CD4-positive, alpha-beta T cell treated with Interleukin-12 subunit alpha and Interleukin-12 subunit beta, for 1 hour (primary cell): Measurements from ENCODE around the gene EVI5L.

Experiments
- DNase-seq: peaks from one replicate; pipeline ENCODE4 v3.0.0-alpha.2; 2020

EVI5L gene

GRCh38 chr19:7818806-7819205 lies 11.2 kb upstream of the EVI5L start:
- DNase-seq, result no peak

DNA sequence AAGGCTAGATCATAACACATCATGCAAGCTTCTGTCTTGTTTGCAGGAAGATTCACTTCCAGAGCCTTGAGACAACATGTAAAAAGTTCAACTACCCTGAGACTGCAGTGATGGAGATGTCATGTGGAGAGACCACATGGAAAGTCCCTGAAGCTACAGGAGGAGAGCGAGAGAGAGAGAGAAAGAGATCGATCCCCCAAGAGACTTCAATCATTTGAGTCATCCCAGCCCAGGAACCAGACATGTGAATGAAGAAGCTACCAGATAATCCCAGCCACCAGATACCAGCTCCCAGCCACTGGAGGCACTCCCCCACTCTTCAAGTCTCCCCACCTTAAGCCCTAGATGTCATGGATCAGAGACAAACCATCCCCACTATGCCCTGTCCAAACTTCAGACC lies 10.7 kb upstream of the EVI5L start:
- no peak for DNase-seq

GRCh38 chr19:7820588-7820987 lies 9.4 kb upstream of the EVI5L start:
- no peak for DNase-seq

DNA sequence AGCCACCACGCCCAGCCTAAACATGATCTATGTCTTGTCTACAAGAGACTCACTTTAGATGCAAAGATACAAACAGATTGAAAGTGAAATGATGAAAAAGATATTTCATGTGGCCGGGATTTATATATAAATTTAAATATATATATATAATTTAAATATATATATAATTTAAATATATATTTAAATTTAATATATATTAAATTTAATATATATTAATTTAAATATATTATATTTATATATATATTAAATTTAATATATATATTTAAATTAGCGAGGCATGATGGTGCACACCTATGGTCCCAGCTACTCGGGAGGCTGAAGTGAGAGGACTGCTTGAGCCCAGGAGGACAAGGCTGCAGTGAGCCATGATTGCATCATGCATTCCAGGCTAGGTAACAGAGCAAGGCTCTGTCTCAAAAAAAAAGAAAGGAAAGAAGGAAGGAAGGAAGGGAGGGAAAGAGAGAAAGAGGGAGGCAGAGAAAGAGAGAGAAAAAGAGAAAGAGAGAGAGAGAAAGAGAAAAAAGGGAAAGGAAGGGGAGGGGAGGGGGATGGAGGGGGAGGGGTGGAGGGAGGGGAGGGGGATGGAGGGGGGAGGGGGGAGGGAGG lies 7.0 kb upstream of the EVI5L start:
- DNase-seq, result no peak

DNA sequence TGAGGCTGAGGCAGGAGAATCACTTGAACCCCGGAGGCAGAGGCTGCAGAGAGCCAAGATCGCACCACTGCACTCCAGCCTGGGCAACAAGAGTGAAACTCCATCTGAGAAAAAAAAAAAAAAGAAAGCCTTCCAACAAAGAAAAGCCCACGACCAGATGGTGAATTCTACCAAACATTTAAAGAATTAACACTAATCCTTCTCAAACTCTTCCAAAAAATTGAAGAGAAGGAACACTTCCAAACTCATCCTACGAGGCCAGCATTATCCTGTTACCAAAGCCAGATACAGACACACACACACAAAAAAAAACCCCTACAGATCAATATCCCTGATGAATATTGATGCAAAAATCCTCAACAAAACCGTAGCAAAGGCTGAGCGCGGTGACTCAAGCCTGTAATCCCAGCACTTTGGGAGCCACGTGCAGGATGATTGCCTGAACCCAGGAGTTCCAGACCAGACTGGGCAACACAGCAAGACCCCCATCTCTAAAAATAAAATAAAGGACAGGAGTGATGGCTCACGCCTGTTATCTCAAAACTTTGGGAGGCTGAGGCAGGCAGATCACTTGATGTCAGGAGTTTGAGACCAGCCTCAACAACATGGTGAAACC lies 6.2 kb upstream of the EVI5L start:
- DNase-seq, result no peak

- no peak for DNase-seq
Measured at GRCh38 chr19:7829166-7829520, 875 bp upstream of the EVI5L start.

- no peak for DNase-seq
Measured at GRCh38 chr19:7830272-7830771, 304 bp downstream of the EVI5L start.

DNA sequence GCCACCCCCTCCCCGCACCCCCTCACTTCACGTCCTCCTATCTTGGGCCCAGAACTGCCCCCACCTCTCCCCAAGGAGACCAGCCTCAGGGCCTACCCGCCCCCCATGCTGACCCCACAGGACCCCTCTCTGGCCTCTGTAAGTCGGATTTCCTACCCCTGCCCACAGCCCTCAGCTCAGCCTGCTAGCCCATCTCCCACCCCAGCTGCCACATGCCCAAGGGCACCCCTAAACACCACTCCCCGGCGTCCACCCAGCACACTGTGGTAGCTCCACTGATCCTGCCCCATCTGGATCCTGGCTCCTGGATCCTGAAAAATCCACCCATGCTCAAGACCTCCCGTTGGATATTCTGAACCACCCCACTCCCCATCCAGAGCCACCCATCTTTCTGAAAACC lies 805 bp downstream of the EVI5L start:
- DNase-seq, result no peak

GRCh38 chr19:7831452-7831851 lies 1.4 kb downstream of the EVI5L start:
- DNase-seq, result no peak

DNA sequence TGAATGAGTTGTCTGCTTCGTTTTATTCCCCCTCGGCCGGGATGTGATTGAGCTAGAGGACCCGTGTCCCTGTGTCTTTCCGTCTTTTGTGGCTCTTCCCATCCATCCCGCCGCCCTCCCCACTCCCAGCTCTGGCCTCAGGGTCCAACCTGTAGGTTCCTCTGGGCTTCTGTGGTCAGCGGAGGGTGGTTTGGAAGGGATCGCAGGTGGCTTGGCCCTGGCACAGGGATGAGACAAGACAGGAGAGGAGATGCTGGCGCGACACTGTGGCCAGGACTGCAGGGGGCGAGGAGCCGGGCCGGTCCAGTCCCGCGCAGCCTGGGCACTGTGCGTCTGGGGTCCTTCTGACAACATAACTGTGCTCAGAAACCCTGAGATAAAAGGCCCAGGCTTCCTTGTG lies 2.0 kb downstream of the EVI5L start:
- DNase-seq, result no peak

DNA sequence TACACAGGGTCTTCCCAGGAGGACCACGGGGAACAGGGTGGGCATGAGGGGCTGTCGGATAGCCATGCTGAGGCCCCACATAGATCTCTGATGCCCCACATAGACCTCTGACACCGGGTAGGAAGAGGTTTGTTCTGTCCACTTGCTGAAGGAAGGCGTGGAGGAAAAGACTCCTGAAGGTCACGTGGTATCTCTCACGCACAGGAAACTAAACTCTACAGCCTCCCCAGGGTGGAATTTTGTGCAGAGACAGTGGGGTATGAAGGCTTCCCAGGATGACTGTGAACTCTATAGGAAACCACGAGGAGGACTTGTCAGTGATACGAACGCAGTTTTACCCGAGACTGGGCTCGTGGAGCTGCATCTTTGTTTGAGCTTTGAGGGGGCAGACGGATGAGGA lies 2.8 kb downstream of the EVI5L start:
- no peak for DNase-seq

DNA sequence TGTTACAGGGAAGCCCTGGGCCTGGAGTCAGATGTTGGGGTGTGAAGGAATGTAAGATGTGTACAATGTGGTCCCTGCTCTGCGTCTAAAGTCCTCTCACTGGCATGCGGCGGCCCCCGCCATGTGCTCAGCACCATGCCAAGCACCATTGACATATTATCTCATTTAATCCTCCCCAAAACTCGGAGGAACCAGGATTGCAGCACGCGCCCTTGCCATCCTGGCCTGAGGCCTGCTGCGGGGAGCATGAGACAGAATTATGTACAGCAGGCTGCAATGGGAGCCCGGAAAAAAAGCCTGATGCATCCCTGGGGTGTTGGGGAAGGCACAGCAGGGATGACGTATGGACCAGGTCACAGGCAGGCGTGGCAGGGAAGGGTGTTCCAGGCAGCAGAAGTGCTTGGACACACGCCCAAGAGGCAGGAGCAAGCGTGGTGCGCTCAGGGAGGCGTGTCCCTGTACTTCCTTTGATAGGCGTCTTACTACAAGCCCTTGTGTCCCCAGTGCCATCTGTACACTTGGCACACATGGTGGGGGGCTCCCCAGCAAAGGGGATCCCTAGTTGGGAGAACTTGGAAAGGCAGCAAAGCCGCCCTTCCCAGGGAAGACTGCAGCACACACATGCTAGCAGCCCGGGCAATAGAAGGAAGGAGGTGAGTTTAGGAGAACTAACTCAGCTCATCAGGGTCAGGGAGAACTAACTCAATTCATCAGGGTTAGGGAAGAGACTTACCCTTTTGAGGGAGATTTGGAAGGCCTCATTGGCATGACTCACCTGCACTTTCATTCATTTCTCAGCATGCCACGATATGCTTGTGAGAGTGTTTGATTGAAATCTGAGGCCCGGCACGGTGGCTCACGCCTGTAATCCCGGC lies 3.4 kb downstream of the EVI5L start:
- DNase-seq, result no peak

DNA sequence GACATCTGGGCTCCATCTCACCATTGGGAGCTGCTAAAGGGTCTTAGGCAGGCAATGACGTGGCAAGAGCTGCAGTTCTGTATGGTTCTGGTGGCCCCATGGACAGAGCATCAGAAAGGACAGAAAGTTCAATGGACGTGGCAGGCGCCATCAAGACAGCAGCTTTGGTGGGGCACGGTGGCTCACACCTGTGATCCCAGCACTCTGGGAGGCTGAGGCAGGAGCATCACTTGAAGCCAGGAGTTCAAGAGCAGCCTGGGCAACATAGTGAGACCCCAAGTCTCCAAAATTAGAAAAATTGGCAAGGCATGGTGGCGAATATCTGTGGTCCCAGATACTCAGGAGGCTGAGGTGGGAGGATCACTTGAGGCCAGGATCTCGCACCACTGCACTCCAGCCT lies 9.5 kb downstream of the EVI5L start:
- no peak for DNase-seq

DNA sequence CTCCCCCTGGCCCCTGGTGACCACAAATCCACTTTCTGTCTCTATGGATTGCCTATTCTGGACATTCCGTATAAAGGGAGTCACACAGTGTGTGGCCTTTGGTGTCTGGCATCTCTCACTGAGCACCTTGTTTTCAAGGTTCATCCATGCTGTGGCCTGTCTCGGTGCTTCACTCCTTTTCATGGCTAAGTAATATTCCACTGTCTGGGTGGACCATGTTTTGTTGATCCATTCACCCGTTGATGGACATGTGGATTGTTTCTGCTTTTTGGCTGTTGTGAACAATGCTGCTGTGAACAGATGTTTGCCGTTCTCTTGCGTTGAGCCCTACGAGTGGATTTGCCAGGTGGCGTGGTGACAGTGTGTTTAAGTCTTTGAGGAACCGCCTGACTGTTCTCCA lies 10.6 kb downstream of the EVI5L start:
- no peak for DNase-seq

- no peak for DNase-seq
Measured at GRCh38 chr19:7841751-7842660, 12.0 kb downstream of the EVI5L start.

GRCh38 chr19:7842661-7843294 lies 12.8 kb downstream of the EVI5L start:
- DNase-seq, result no peak

DNA sequence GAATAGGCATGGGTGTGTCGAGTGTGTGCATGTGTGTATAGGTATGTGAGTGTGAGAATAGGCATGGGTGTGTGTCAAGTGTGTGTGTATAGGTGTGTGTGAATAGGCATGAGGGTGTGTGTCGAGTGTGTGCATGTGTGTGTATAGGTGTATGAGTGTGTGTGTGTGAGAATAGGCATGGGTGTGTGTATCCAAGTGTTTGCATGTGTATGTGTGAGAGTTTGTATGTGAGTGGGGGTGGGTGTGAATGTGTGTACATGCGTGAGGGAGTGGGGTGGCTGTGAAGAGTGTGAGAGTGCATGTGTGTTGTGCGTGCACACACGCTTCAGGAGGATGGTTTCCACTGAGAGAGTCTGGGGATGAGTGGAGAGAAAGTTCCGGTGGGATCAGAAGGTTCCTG lies 13.5 kb downstream of the EVI5L start:
- DNase-seq, result no peak

- DNase-seq, result no peak
Measured at GRCh38 chr19:7844405-7844804, 14.4 kb downstream of the EVI5L start.

- no peak for DNase-seq
Measured at GRCh38 chr19:7844951-7845350, 14.9 kb downstream of the EVI5L start.

DNA sequence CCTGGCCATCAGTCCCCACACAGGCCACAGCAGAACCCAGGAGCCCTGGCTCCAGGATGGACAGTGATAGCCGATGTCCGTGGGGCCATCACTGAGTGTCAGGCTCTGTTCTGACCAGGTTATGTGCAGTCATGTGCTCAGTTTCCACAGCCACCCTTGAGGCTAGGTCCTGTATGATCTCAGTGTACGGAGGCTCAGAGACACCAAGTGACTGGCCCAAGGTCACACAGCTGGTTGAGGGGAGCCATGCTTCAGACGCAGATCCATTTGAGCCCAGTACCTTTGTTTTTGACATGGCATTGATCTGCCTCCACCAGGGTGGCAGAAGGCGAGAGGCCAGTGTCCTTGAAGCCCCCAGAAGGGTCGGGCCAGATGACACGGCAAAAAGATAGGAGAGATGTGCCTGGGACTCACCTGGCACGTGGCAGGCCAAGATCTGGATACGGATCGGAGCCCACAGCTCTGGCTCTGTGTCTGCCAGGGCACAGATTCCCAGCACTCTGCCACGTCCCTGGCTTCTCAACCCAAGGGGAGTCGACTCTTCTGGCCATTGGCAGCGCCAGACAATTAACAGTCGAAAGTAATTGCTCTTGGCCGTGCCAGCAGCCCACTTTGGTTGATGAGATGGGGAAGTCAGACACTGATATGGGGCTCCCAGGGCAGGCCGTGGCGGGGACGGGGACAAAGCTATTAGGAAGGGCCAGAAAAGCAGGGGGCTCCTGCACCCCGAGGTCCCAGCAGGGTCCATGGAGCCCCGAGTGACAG lies 15.6 kb downstream of the EVI5L start:
- DNase-seq, result no peak

- DNase-seq, result no peak
Measured at GRCh38 chr19:7846155-7846646, 16.2 kb downstream of the EVI5L start.

DNA sequence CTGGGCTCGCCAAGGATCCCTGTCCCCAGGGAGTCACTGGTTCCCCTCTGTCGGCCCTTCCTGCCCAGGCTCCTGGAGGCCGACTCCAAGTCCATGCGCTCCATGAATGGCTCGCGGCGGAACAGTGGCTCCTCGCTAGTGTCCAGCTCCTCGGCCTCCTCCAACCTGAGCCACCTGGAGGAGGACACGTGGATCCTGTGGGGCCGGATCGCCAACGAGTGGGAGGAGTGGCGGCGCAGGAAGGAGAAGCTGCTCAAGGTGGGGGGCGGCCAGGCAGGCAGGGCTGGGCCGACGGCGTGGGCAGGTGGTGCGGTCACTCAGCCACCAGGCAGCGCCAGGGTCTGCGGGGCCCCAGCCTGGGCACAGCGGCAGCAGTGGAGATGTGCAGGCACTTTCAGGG lies 17.6 kb downstream of the EVI5L start:
- no peak for DNase-seq
